ENCODE measurements around the gene NPFFR2. TPM values are rescaled to one million over a fixed set of nuclear protein-coding genes. Genes with fewer than 3 reads are reported as not detected.

Gene NPFFR2
- total and polyA plus RNA-seq, 2 of the 13 experiments (the other 11 are each of a cell fraction or from before 2014, with no cell fraction given) = not detected

DNA sequence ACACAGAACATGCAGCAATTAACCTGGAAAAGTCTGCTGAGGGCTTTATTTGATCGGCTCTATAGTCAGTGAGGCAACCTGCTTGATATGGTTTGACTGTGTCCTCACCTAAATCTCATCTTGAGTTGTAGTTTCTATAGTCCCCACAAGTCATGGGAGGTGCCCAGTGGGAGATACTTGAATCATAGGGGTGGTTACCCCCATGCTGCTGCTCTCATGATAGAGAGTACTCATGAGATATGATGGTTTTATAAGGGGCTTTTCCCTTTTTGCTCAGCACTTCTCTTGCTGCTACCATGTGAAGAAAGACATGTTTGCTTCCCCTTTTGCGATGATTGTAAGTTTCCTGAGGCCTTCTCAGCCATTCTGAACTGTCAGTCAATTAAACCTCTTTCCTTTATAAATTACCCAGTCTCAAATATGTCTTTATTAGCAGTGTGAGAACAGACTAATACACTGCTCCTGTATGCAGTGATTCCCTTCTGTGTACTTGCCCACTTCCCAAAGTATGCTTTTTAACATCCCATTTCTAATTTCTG lies 78.2 kb downstream of the NPFFR2 start:
- no peak overlapping the region for H3K9ac ChIP-seq (ENCODE audit: insufficient read depth, low read depth, low read length)
- no peak for ATAC-seq
- H3K9me3 ChIP-seq (ENCODE audit: low read length) = no peaks in the 10 kb centered on the region
- no peaks in the 10 kb centered on the region for H3K36me3 ChIP-seq (replicated peaks in 1 of 2; ENCODE audit: control insufficient read depth in 1 of 2, insufficient read depth in 2 of 2, low read length in 2 of 2)
- H4K20me1 ChIP-seq (ENCODE audit: insufficient read depth, low read length) = no peaks in the 10 kb centered on the region
- no TSS peak for BruUV-seq (replicated peaks)
- no peak overlapping the region for H2AFZ ChIP-seq (ENCODE audit: low read length)
- H3K4me2 ChIP-seq (ENCODE audit: low read depth, low read length) = no peak overlapping the region
- no peaks in the 10 kb centered on the region for H3K4me1 ChIP-seq (ENCODE audit: insufficient read depth, low read length)
- WGBS (ENCODE audit: low lambda C conversion rate) = 0% methylated on average over 2 of the region's 2 CpGs
- ChIA-PET CTCF (ENCODE audit: low intra/inter-chr PET ratio, low total read pairs) (no interaction called here), POLR2A (no interaction called here)
- no peak overlapping the region for H3K27ac ChIP-seq (ENCODE audit: extremely low read length, insufficient read depth, low read length)
- H3K4me3 ChIP-seq (replicated peaks in 1 of 3; ENCODE audit: insufficient read depth in 1 of 3, low read depth in 2 of 3, low read length in 3 of 3) = no peak overlapping the region
- intact Hi-C loops (cut with micrococcal nuclease; ENCODE audit: unreplicated experiment) = no loop called here
- no peak for DNase-seq (ENCODE audit: low spot score)
- FAIRE-seq = no peak
- in situ Hi-C loops (cut with HindIII; ENCODE audit: extremely low pct_ligation_motif_present, low pct_unique_long_range_greater_than_20kb) = no loop called here
- H3K27me3 ChIP-seq (ENCODE audit: control insufficient read depth in 1 of 2, insufficient read depth in 2 of 2, low read length in 2 of 2) = no peaks in the 10 kb centered on the region
- H3K79me2 ChIP-seq (ENCODE audit: insufficient read depth, low read length) = no peaks in the 10 kb centered on the region
- TF ChIP-seq ZNF883 (CRISPR knock-in tag; IDR thresholded peaks at IDR 0.05; ENCODE audit: not compliant biosample characterization) = no peak
- TF ChIP-seq AGO1 (IDR thresholded peaks at IDR 0.05; ENCODE audit: low read depth, low read length, poor library complexity, severe bottlenecking) = no peak
- no peak for TF ChIP-seq ZNF230 (CRISPR knock-in tag; IDR thresholded peaks at IDR 0.05)
- TF ChIP-seq, protein P1, sequence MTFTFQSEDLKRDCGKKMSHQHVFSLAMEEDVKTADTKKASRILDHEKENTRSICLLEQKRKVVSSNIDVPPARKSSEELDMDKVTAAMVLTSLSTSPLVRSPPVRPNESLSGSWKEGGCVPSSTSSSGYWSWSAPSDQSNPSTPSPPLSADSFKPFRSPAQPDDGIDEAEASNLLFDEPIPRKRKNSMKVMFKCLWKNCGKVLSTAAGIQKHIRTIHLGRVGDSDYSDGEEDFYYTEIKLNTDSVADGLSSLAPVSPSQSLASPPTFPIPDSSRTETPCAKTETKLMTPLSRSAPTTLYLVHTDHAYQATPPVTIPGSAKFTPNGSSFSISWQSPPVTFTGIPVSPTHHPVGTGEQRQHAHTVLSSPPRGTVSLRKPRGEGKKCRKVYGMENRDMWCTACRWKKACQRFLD (CRISPR knock-in tag; IDR thresholded peaks at IDR 0.05; ENCODE audit: borderline replicate concordance) = no peak
- TF ChIP-seq, protein P2, sequence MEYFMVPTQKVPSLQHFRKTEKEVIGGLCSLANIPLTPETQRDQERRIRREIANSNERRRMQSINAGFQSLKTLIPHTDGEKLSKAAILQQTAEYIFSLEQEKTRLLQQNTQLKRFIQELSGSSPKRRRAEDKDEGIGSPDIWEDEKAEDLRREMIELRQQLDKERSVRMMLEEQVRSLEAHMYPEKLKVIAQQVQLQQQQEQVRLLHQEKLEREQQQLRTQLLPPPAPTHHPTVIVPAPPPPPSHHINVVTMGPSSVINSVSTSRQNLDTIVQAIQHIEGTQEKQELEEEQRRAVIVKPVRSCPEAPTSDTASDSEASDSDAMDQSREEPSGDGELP (IDR thresholded peaks at IDR 0.05; ENCODE audit: borderline replicate concordance, low read depth) = no peak
- no peak for TF ChIP-seq NFATC3 (CRISPR knock-in tag; IDR thresholded peaks at IDR 0.05)
- no peak for TF ChIP-seq MIER3 (CRISPR knock-in tag; IDR thresholded peaks at IDR 0.05; ENCODE audit: borderline replicate concordance)
- TF ChIP-seq ZNF556 (CRISPR knock-in tag; IDR thresholded peaks at IDR 0.05; ENCODE audit: borderline replicate concordance) = no peak
- no peak for TF ChIP-seq FOSL2 (CRISPR knock-in tag; IDR thresholded peaks at IDR 0.05)
